Astrocyte of the cerebellum (primary cell): ENCODE data around the gene B3GALT6.

ENCODE experiments used
- DNase-seq: peaks from one replicate; pipeline ENCODE4 v3.0.0-alpha.2; 2011; ENCODE audit warnings: low read depth
- H3K4me3 ChIP-seq: 2 replicates; pipeline ENCODE4 v1.5.1; 2011; ENCODE audit warnings: mild to moderate bottlenecking, low read depth, low read length, moderate library complexity
- in situ Hi-C: cut with HindIII; loops from 2 replicates; pipeline ENCODE4 v1.10.0; 2017; ENCODE audit warnings: low sequenced_read_pairs
- TF ChIP-seq, protein P1 (sequence below): IDR thresholded peaks from 2 replicates; pipeline ENCODE4 v1.5.1; 2012; ENCODE audit warnings: low read length, low read depth, moderate library complexity, mild to moderate bottlenecking; ENCODE audit errors: missing control alignments

Gene B3GALT6

GRCh38 chr1:1236945-1237873 is 5.2 kb downstream of the B3GALT6 start:
- DNase-seq = no peak
- in situ Hi-C loops = no loop called here
- no peak overlapping the region for H3K4me3 ChIP-seq
- TF ChIP-seq, protein P1, sequence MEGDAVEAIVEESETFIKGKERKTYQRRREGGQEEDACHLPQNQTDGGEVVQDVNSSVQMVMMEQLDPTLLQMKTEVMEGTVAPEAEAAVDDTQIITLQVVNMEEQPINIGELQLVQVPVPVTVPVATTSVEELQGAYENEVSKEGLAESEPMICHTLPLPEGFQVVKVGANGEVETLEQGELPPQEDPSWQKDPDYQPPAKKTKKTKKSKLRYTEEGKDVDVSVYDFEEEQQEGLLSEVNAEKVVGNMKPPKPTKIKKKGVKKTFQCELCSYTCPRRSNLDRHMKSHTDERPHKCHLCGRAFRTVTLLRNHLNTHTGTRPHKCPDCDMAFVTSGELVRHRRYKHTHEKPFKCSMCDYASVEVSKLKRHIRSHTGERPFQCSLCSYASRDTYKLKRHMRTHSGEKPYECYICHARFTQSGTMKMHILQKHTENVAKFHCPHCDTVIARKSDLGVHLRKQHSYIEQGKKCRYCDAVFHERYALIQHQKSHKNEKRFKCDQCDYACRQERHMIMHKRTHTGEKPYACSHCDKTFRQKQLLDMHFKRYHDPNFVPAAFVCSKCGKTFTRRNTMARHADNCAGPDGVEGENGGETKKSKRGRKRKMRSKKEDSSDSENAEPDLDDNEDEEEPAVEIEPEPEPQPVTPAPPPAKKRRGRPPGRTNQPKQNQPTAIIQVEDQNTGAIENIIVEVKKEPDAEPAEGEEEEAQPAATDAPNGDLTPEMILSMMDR = no peak

DNA sequence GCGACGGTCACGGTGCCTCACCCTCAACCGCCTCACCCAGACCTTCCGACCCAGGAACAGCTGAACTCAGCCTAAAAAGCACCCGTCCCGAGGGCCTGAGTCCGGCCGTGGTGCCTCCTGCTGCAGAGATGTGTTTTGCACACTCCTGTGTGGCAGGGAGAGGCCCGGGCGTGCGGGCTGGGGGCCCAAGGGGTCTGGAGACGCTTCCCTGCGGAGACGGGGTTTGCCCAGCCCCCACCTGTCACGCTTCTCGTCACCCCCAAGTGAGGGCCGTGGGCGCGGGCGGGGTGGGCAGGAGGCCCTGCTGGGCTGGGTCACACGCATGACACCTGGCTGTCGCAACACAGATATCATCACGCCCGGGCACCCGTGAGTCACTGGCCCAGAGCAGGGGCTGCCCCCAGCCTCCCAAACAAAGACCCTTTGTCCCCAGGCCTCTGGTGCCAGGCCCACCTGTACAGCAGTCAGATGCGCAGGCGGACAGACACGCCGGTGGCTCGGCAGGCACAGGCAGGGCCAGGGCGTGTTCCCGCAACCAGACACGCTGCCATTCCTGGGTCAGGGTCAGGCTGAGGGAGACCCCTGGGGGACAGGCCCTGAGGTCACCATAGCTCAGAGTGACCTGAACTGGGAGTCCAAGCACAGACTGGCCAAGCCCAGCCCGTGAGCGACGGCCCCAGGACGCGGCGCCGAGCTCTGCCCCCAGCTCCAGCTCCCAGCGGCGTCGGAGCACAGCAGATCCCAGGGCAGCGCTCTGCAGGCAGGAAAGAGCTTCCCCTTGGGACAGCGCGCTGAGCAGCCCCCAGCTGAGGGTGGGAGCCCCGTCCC is 6.1 kb downstream of the B3GALT6 start:
- no peak for DNase-seq
- in situ Hi-C loops = no loop called here
- no peak overlapping the region for H3K4me3 ChIP-seq
- TF ChIP-seq, protein P1 = no peak

GRCh38 chr1:1238702-1239178 is 6.7 kb downstream of the B3GALT6 start:
- DNase-seq = no peak
- in situ Hi-C loops = no loop called here
- TF ChIP-seq, protein P1 = no peak
- no peak overlapping the region for H3K4me3 ChIP-seq

DNA sequence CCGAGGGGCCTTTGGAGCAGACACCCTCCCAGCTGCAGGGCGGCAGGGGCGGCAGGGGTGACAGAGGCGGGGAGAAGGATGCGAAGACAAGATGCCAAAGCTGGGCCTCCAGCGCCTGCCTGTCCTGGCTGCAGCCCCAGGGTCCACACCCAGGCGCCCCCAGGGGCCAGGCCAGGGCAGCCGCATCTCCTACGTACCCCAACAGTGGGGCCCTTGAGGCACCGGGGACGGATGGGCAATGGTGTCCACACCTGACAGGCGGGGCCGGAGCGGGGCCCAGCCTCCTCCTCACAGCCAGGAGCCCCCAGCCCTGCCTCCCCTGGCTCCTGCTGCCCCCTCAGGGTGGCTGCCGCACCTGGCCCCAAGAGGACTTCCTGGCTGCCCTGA is 7.2 kb downstream of the B3GALT6 start:
- no peak for DNase-seq
- H3K4me3 ChIP-seq = no peak overlapping the region
- TF ChIP-seq, protein P1 = no peak
- in situ Hi-C loops = no loop called here

GRCh38 chr1:1239614-1240347 is 7.7 kb downstream of the B3GALT6 start:
- H3K4me3 ChIP-seq = no peak overlapping the region
- TF ChIP-seq, protein P1 = no peak
- in situ Hi-C loops = no loop called here
- DNase-seq = no peak

DNA sequence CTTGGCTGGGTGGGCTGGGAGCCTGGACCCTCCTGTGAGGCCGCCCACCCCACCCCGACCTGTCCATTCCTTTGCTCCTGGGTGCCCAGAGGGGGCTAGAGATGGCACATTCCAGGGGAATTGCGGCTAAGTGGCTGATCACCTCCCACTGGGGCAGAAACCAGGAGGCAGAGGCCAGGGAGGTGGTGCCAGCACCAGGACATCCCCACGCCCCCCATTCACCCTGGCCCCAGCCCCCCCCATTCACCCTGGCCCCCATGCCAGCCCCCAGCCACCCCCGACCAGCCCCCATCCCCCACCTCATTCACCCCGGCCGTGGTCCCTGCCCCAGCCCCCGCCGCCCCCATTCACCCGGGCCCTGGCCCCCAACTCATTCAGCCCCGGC is 8.3 kb downstream of the B3GALT6 start:
- TF ChIP-seq, protein P1 = no peak
- H3K4me3 ChIP-seq = no peak overlapping the region
- in situ Hi-C loops = no loop called here
- DNase-seq = no peak
